GM20000 (cell line): ENCODE data around the gene SART1.

Source experiments
- DNase-seq: peaks from one replicate; pipeline ENCODE4 v3.0.0; 2012; ENCODE audit warnings: low spot score
- TF ChIP-seq, protein P1 (sequence below): IDR thresholded peaks from 2 replicates; pipeline ENCODE4 v1.5.1; 2012; ENCODE audit warnings: mild to moderate bottlenecking, control low read depth; ENCODE audit errors: extremely low read depth, missing control alignments

Gene SART1

DNA sequence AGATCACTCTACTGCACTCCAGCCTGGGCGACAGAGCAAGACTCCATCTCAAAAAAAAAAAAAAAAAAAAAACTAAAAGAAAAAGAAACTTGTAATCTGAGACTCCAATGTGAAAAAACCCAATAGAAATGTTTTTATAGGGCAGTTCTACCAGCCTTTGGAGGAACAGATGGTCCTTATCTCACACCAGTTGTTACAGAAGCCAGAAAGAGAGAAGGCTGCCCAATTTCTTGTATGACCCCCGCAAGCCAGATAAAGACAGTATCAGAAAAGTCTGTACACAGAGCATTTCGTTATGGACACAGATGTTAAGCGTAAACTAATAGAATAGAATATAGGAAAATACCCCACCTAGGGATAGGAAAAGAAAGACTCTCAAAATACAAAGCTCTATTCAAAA lies 27.5 kb upstream of the SART1 start:
- DNase-seq, result no peak
- TF ChIP-seq, protein P1, sequence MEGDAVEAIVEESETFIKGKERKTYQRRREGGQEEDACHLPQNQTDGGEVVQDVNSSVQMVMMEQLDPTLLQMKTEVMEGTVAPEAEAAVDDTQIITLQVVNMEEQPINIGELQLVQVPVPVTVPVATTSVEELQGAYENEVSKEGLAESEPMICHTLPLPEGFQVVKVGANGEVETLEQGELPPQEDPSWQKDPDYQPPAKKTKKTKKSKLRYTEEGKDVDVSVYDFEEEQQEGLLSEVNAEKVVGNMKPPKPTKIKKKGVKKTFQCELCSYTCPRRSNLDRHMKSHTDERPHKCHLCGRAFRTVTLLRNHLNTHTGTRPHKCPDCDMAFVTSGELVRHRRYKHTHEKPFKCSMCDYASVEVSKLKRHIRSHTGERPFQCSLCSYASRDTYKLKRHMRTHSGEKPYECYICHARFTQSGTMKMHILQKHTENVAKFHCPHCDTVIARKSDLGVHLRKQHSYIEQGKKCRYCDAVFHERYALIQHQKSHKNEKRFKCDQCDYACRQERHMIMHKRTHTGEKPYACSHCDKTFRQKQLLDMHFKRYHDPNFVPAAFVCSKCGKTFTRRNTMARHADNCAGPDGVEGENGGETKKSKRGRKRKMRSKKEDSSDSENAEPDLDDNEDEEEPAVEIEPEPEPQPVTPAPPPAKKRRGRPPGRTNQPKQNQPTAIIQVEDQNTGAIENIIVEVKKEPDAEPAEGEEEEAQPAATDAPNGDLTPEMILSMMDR, result no peak

- no peak for DNase-seq
- TF ChIP-seq, protein P1, result no peak
Measured at GRCh38 chr11:65937766-65938165, 23.8 kb upstream of the SART1 start.

DNA sequence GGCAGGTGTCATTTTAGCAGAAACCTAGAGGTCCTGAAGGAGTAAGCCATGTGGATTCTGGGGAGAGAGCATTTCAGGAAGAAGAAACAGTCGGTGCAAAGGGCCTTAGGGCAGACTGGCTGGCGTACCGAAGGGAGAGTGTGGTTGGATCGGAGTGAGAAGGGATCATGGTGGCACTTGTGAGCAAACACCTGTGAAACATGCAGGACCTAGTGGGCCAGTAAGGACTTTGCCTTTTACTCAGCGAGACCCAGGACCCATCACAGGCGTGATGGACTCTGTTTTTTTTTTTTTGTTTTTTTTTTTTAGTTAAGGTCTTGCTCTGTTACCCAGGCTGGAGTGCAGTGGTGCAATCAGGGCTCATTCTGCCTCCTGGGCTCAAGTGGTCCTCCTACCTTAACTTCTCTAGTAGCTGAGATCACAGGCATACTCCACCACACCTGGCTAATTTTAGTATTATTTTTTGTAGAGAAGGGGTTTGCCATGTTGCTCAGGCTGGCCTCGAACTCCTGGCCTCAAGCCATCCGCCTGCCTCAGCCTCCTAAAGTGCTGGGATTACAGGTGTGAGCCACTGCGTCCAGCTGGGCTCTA lies 19.7 kb upstream of the SART1 start:
- no peak for DNase-seq
- TF ChIP-seq, protein P1, result no peak

GRCh38 chr11:65942531-65942930 lies 19.0 kb upstream of the SART1 start:
- TF ChIP-seq, protein P1, result no peak
- no peak for DNase-seq

- DNase-seq, result no peak
- TF ChIP-seq, protein P1, result no peak
Measured at GRCh38 chr11:65944191-65944590, 17.3 kb upstream of the SART1 start.

DNA sequence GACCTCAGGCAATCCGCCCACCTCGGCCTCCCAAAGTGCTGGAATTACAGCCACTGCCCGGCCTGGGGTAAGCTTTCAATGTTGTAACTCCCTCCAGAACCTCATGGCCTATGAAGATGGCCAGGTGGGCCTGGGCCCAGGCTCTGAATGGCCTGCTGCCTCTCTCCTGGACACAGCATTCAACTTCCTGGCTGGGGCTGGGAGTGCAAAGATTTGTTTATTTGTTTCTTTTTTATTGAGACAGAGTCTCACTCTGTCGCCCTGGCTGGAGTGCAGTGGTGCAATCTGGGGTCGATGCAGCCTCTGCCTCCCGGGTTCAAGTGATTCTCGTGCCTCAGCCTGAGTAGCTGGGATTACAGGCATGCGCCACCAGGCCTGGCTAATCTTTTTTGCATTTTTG lies 16.8 kb upstream of the SART1 start:
- TF ChIP-seq, protein P1, result no peak

GRCh38 chr11:65945430-65945911 lies 16.1 kb upstream of the SART1 start, which contains the start of gene TSGA10IP:
TSGA10IP (plus strand) TSS chr11:65945480; CDS start chr11:65945676, 196 bp downstream.
- TF ChIP-seq, protein P1, result no peak
- DNase-seq, result no peak

More for the DNA sequence above, 16.8 kb upstream of the SART1 start:
- DNase-seq, result no peak
